GM12878 (cell line): ENCODE results near the gene COPG2. TPM values are rescaled to one million over a fixed set of nuclear protein-coding genes. Genes with fewer than 3 reads are reported as not detected.
"Not testable (repeated sequence)": the region's sequence is repeated elsewhere in the genome, so short reads cannot be mapped to it uniquely, and the experiment has no call there.

Source experiments
- ATAC-seq: fragments of 200-7000 bp; cut with Tn5 transposase; 3 replicates; pipeline ENCODE4 v1.9.1; 2020; ENCODE audit warnings: mild to moderate bottlenecking, moderate library complexity
- BruUV-seq: library from RNA; stranded (reverse); fragments of 400-500 nt; replicated peaks from 2 replicates; lab custom pipeline; 2021; lab: Mats Ljungman, UMichigan
- CTCF ChIA-PET: fragments of 300-600 bp; sonication (Branson Sonifier 250); formaldehyde crosslinking; extraction: SDS; loops from one replicate; lab custom pipeline; 2021; ENCODE audit warnings: inconsistent platforms; lab: Yijun Ruan, JAX
- POLR2A ChIA-PET: fragments of 350-600 bp; formaldehyde crosslinking; extraction: SDS; loops from one replicate; lab custom pipeline; 2021; ENCODE audit warnings: inconsistent platforms; lab: Charles Lee
- RAD21 ChIA-PET: fragments of 300-600 bp; sonication (Branson Sonifier 250); formaldehyde crosslinking; loops from one replicate; lab custom pipeline; 2023; ENCODE audit warnings: antibody characterized with exemption; ENCODE audit not compliant: unreplicated experiment; lab: Charles Lee
- SMC1A ChIA-PET: fragments of 300-600 bp; sonication (Branson Sonifier 250); formaldehyde crosslinking; loops from one replicate; lab custom pipeline; 2023; ENCODE audit not compliant: unreplicated experiment, uncharacterized antibody; lab: Charles Lee
- DNase-seq: peaks from one replicate; pipeline ENCODE4 v3.0.0-alpha.2; 2011; ENCODE audit warnings: low read depth, low spot score
- FAIRE-seq: peaks from 3 replicates; lab custom pipeline; 2011; peaks lifted over from hg19 to GRCh38; lab: Jason Lieb, UNC
- H2AFZ ChIP-seq: 2 replicates; pipeline ENCODE4 v1.6.0; 2011; ENCODE audit warnings: low read depth, low read length, control low read depth; ENCODE audit not compliant: control insufficient read depth
- H3K27ac ChIP-seq: 2 replicates; pipeline ENCODE4 v1.5.1; 2011; ENCODE audit warnings: control low read depth; ENCODE audit not compliant: control insufficient read depth, insufficient read depth
- H3K27me3 ChIP-seq, 2 experiments: replicated peaks in 1 of 2; 2 replicates each; pipeline versions ENCODE4 v1.6.0 to v1.6.1; 2011; ENCODE audit warnings: low read length in 1 of 2; ENCODE audit not compliant: control insufficient read depth in 2 of 2, insufficient read depth in 2 of 2
- H3K36me3 ChIP-seq, 2 experiments: 2 replicates each; pipeline ENCODE4 v1.5.1; 2011; ENCODE audit warnings: low read length in 1 of 2; ENCODE audit not compliant: control insufficient read depth in 2 of 2, insufficient read depth in 2 of 2
- H3K4me1 ChIP-seq: 2 replicates; pipeline ENCODE4 v1.6.1; 2011; ENCODE audit warnings: mild to moderate bottlenecking, low read length, moderate library complexity, mixed read lengths; ENCODE audit not compliant: control insufficient read depth, insufficient read depth
- H3K4me2 ChIP-seq: 2 replicates; pipeline ENCODE4 v1.6.0; 2011; ENCODE audit warnings: control low read depth; ENCODE audit not compliant: control insufficient read depth, insufficient read depth
- H3K4me3 ChIP-seq: fragments of 200-600 bp; sonication (generic); 2 replicates; pipeline ENCODE4 v1.5.1; 2016
- H3K79me2 ChIP-seq: 2 replicates; pipeline ENCODE4 v1.6.0; 2011; ENCODE audit warnings: low read length; ENCODE audit not compliant: control insufficient read depth, insufficient read depth
- H3K9ac ChIP-seq: 2 replicates; pipeline ENCODE4 v1.8.0; 2011; ENCODE audit warnings: low read length, control low read depth, mixed read lengths; ENCODE audit not compliant: control insufficient read depth, insufficient read depth
- H3K9me3 ChIP-seq: replicated peaks from 3 replicates; pipeline ENCODE4 v1.5.1; 2011; ENCODE audit warnings: mild to moderate bottlenecking, low read length; ENCODE audit not compliant: control insufficient read depth, insufficient read depth
- H4K20me1 ChIP-seq: 2 replicates; pipeline ENCODE4 v1.6.0; 2011; ENCODE audit not compliant: control insufficient read depth, insufficient read depth
- ZNF687 ChIP-seq: fragments of 450-650 bp; IDR thresholded peaks from 2 replicates; pipeline ENCODE4 v1.6.1; 2017; ENCODE audit warnings: mild to moderate bottlenecking, moderate library complexity
- WGBS: methylation state at CpG from one replicate; pipeline ENCODE4 v1.1.6; 2016; ENCODE audit warnings: low lambda C conversion rate; ENCODE audit not compliant: insufficient replicate concordance, insufficient coverage; ENCODE audit errors: missing lambda C conversion rate; 5-methylcytosine and 5-hydroxymethylcytosine counted together
- in situ Hi-C: fragments of 300-500 bp; cut with MboI; formaldehyde crosslinking; loops from 9 replicates; pipeline ENCODE4 v1.14.3; 2018; ENCODE audit warnings: mixed read lengths
- intact Hi-C: fragments of 100-400 bp; cut with micrococcal nuclease; formaldehyde crosslinking; loops from one replicate; pipeline ENCODE4 v1.14.2; 2022; ENCODE audit not compliant: unreplicated experiment
- polyA plus RNA-seq, 11 experiments: library from polyadenylated mRNA; depleted of rRNA in 4 of 11; unstranded in 6 of 11; stranded (reverse) in 5 of 11; fragments of >200 nt; fragmentation: Nextera tagmentation in 4 of 11; fragmentation: Illumina TruSeq in 1 of 11; extraction: Ambion mirVana in 4 of 11; extraction: Trizol in 1 of 11; gene quantifications; 1 replicate in 1 of 11; 2 replicates in 10 of 11; pipeline versions ENCODE4 v1.2.1 to v1.2.3, GENCODE V29; 2011 to 2016; ENCODE audit warnings: inconsistent platforms in 2 of 11, missing spikeins in 2 of 11, low read depth in 1 of 11
- total RNA-seq, 4 experiments: library from RNA; depleted of rRNA in 3 of 4; stranded (reverse); fragments of >200 nt in 3 of 4; fragmentation: Illumina TruSeq in 1 of 4; extraction: Trizol in 1 of 4; gene quantifications; 2 replicates each; pipeline versions ENCODE4 v1.2.1 to v1.2.3, GENCODE V29; 2013 to 2021

Gene COPG2
- total and polyA plus RNA-seq, 10 of the 15 experiments (the other 5 are each of a cell fraction or from before 2014, with no cell fraction given), result 3.4 to 37.8 (median 16.7) TPM

GRCh38 chr7:130529417-130529816 lies 139.1 kb downstream of the COPG2 start (continued):
- no peak for TF ChIP-seq ZNF687

DNA sequence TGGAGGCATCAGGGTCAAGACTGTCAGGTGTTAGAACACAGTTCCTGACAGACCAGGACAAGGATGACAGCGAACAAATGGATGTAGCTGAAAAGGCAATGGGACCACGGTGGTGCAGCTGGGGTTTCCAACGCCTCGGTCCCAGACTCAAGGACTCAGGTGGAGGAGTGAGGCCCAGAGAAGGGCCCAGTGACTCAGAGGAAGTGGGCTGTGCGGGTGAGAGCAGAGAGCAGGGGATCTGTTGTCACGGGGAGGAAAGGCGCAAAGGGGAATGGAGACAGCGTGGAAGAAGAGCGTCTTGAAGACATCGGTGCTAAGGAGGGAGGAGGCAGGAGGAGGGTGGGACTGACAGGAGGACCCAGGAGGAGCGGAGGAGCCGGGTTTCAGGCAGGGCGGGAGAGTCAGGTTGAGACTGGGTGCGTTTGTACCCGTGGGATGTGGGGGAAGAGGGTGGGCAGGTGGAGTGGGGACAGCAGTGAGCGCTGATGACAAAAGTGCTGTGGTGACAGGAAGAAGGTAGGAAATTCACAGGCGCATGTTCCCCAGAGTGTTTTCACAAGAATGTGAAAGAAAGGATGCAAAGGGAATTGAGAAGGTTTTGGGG lies 140.7 kb downstream of the COPG2 start:
- BruUV-seq, intact Hi-C loops, H3K27ac ChIP-seq, H3K4me1 ChIP-seq, H3K4me3 ChIP-seq, DNase-seq, H3K79me2 ChIP-seq, CTCF ChIA-PET, POLR2A ChIA-PET, H4K20me1 ChIP-seq, ATAC-seq, H2AFZ ChIP-seq, SMC1A ChIA-PET, H3K36me3 ChIP-seq, H3K9me3 ChIP-seq, H3K4me2 ChIP-seq, H3K9ac ChIP-seq, in situ Hi-C loops, RAD21 ChIA-PET, FAIRE-seq, H3K27me3 ChIP-seq: not testable (repeated sequence)
- 97% methylated on average over 11 of the region's 17 CpGs for WGBS
